Measurements from ENCODE around the gene C16orf96. TPM values are rescaled to one million over a fixed set of nuclear protein-coding genes. Genes with fewer than 3 reads are reported as not detected.

Gene C16orf96
- total RNA-seq (2022; extraction: Qiagen RNA extraction; ENCODE audit: low read depth) = not detected in 5 replicates

GRCh38 chr16:4556112-4556511 is at the start of gene C16orf96:
Gene C16orf96, plus strand, starts transcription at chr16:4556340. Its CDS starts 150 bp downstream, at chr16:4556490.

DNA sequence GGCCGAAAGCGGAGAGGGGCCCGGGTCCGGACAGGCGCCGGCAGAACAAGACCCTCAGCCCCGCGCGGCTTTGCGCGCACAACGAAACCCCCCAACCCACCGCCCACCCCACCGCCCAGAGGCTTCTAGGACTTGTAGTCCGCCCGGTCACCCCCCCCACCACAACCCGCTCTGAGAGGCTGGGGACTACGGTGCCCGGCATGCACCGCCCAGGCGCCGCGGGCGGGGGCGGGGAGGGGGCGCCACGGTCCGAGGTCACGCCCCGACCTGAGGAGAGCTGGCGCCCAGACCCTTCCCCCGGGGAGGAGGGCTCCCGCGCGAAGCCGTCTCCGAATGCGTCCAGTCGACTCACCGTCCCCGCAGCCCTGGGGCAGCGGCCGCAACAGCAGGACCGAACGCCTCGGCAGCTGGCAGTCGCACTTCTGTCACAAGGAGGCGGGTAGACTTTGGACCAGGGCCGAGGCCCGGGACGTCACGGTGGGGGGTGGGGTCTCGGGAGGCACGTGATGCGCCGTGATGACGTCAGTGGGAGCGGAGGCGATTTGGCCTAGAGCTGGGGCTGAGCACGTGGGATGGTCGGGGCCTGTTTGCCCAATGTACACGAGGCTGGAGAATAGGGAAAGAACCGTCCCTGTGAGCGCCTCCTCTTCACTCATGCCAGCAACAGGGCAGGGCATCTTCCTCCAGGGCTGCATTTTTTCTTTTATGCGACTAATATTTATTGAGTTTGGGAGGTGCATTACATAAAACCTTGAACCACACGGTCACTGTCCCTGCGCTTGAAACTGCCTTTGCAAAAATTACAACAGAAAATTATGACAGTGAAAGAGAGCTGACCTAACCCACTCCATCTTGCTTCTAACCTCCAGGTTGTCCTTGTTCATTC is 17.5 kb upstream of the C16orf96 start, which contains the start of gene CDIP1:
Gene CDIP1 (minus strand): TSS at position 424 of the 886 bp plus-strand sequence. CDS start 24,643 bp downstream, outside the sequence.

GRCh38 chr16:4614571-4615383 is 58.6 kb downstream of the C16orf96 start, which contains the start of gene UBALD1:
Gene UBALD1, minus strand, starts transcription at chr16:4614888. Its CDS starts 91 bp downstream, at chr16:4614797.

DNA sequence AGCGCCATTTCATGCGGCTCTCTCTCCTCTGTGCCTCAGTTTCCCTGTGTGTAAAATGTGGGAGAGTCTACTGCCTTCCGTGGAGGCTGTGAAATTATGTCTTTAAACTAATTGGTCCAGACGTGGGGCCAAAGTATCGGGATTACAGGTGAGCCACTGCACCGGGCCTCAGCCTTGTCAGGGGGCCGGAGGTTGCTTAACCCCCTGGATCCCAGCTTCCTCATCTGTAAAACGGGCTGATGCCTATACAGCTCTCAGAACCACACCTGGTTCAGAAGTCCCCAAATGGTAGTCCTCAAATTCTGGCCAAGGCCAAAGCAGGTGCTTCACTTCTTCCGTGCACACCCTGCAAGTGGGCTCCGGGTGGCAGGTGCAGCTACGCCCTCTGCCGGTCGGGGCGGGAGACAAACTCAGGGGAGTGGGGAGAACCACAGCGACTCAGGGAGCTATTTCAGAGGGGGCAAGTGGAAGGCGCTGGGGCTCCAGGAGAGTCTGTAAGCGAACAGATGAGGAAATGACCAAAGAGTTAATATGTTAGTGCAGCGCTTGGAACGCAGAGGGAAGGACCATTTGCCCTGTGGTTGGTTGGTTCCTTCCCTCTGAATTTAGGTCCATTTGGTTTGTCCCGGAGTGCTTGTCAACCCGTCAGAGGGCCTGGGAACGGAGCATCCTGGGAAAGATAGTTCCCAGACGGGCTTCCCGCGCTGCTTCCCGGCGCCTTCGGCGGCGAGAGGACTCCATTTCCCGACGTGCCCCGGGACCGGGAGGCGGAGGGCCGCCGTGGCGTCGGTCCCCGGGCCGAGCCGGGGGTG is 68.1 kb downstream of the C16orf96 start, which contains the start of gene MGRN1:
Gene MGRN1 (plus strand): TSS at position 812 of the 812 bp plus-strand sequence. CDS start 135 bp downstream, outside the sequence.

Other genes with a start within 250 kb of the C16orf96 start
- 26.2 to 34.2 TPM (median 31.1 TPM) in 5 replicates for gene GLIS2, start 240.3 kb upstream of the C16orf96 start, total RNA-seq (2022; extraction: Qiagen RNA extraction; ENCODE audit: low read depth)
- 60.7 to 78.1 TPM (median 72.7 TPM) in 5 replicates for gene PAM16, start 205.0 kb upstream of the C16orf96 start, total RNA-seq (2022; extraction: Qiagen RNA extraction; ENCODE audit: low read depth)
- 7.7 to 9.4 TPM (median 8.3 TPM) in 5 replicates for gene VASN, start 184.5 kb upstream of the C16orf96 start, total RNA-seq (2022; extraction: Qiagen RNA extraction; ENCODE audit: low read depth)
- gene CORO7, start 139.7 kb upstream of the C16orf96 start, total RNA-seq (2022; extraction: Qiagen RNA extraction; ENCODE audit: low read depth) = 13.8 to 15.7 TPM (median 14.8 TPM) in 5 replicates
- 60.7 to 81.7 TPM (median 78.2 TPM) in 5 replicates for gene DNAJA3, start 130.5 kb upstream of the C16orf96 start, total RNA-seq (2022; extraction: Qiagen RNA extraction; ENCODE audit: low read depth)
- gene NMRAL1, start 81.7 kb upstream of the C16orf96 start, total RNA-seq (2022; extraction: Qiagen RNA extraction; ENCODE audit: low read depth) = 41.4 to 49.9 TPM (median 44.9 TPM) in 5 replicates
- gene HMOX2, start 79.9 kb upstream of the C16orf96 start, total RNA-seq (2022; extraction: Qiagen RNA extraction; ENCODE audit: low read depth) = 51.0 to 60.9 TPM (median 56.8 TPM) in 5 replicates
- 8.0 to 12.2 TPM (median 10.7 TPM) in 5 replicates for gene CDIP1, start 17.6 kb upstream of the C16orf96 start, total RNA-seq (2022; extraction: Qiagen RNA extraction; ENCODE audit: low read depth)
- 38.6 to 62.1 TPM (median 52.4 TPM) in 5 replicates for gene UBALD1, start 58.5 kb downstream of the C16orf96 start, total RNA-seq (2022; extraction: Qiagen RNA extraction; ENCODE audit: low read depth)
- 36.8 to 44.4 TPM (median 39.7 TPM) in 5 replicates for gene MGRN1, start 68.5 kb downstream of the C16orf96 start, total RNA-seq (2022; extraction: Qiagen RNA extraction; ENCODE audit: low read depth)
- gene NUDT16L1, start 137.2 kb downstream of the C16orf96 start, total RNA-seq (2022; extraction: Qiagen RNA extraction; ENCODE audit: low read depth) = 17.3 to 25.8 TPM (median 22.0 TPM) in 5 replicates
- 20.8 to 27.7 TPM (median 26.1 TPM) in 5 replicates for gene ANKS3, start 177.9 kb downstream of the C16orf96 start, total RNA-seq (2022; extraction: Qiagen RNA extraction; ENCODE audit: low read depth)
- gene DNAAF8, start 178.2 kb downstream of the C16orf96 start, total RNA-seq (2022; extraction: Qiagen RNA extraction; ENCODE audit: low read depth) = 0.46 to 1.6 TPM (median 1.2 TPM) in 5 replicates
- 7.6 to 9.8 TPM (median 8.7 TPM) in 5 replicates for gene ZNF500, start 210.8 kb downstream of the C16orf96 start, total RNA-seq (2022; extraction: Qiagen RNA extraction; ENCODE audit: low read depth)
- gene SEPTIN12, start 232.0 kb downstream of the C16orf96 start, total RNA-seq (2022; extraction: Qiagen RNA extraction; ENCODE audit: low read depth) = not detected in 5 replicates
- gene SMIM22, start 239.0 kb downstream of the C16orf96 start, total RNA-seq (2022; extraction: Qiagen RNA extraction; ENCODE audit: low read depth) = 0.38 TPM in 1 of 5 replicates, not detected in the others
- 8.9 to 16.1 TPM (median 12.1 TPM) in 5 replicates for gene ROGDI, start 246.3 kb downstream of the C16orf96 start, total RNA-seq (2022; extraction: Qiagen RNA extraction; ENCODE audit: low read depth)